Stomach (tissue), 4 donors: Measurements from ENCODE around the gene GCNT2.

ENCODE experiments used
- POLR2A ChIP-seq, 4 donors: fragments of 450-650 bp; IDR thresholded peaks; one replicate each; pipeline ENCODE4 v1.6.1; 2016; ENCODE audit warnings: antibody characterized with exemption in 4 of 4, control low read depth in 2 of 4, mild to moderate bottlenecking in 1 of 4, moderate library complexity in 1 of 4
- TF ChIP-seq, protein P1 (sequence below), 7 experiments: fragments of 450-650 bp in 4 of 7; fragments of 200-600 bp in 3 of 7; sonication (generic) in 3 of 7; IDR thresholded peaks; one replicate each; pipeline ENCODE4 v1.5.1; 2016 to 2019; ENCODE audit warnings: antibody characterized with exemption in 7 of 7, control low read depth in 2 of 7, mild to moderate bottlenecking in 1 of 7

GRCh38 chr6:10487668-10488327 lies 33.4 kb upstream of the GCNT2 start:
- TF ChIP-seq, protein P1, sequence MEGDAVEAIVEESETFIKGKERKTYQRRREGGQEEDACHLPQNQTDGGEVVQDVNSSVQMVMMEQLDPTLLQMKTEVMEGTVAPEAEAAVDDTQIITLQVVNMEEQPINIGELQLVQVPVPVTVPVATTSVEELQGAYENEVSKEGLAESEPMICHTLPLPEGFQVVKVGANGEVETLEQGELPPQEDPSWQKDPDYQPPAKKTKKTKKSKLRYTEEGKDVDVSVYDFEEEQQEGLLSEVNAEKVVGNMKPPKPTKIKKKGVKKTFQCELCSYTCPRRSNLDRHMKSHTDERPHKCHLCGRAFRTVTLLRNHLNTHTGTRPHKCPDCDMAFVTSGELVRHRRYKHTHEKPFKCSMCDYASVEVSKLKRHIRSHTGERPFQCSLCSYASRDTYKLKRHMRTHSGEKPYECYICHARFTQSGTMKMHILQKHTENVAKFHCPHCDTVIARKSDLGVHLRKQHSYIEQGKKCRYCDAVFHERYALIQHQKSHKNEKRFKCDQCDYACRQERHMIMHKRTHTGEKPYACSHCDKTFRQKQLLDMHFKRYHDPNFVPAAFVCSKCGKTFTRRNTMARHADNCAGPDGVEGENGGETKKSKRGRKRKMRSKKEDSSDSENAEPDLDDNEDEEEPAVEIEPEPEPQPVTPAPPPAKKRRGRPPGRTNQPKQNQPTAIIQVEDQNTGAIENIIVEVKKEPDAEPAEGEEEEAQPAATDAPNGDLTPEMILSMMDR (IDR thresholded peaks at IDR 0.05): no peak
- no peak for TF ChIP-seq POLR2A (IDR thresholded peaks at IDR 0.05)
